ENCODE data around the gene CT55.
A peak's percentile ranks its signal among the peaks of the same experiment; 100 is the strongest.

The CT55 gene

DNA sequence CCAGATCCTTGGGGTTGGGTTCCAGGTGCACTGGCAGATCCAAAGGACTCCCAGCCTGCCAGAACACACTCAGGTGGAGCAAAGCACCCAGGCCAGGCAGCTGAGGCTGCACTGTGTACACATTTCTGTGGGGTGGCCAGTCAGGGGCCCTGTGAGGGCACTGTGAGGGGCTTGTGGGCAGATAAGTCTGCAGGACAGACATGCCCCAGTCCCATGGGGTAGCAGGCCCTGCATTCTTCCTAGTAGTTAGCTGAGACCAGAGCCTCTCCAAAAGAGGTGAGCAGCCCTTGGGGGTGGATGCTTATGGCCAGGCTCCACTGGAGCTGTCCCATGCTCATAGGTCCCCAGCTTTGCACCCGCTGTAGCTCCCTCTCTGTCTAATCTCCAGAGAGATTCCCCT lies 58.5 kb downstream of the CT55 start:
- TF ChIP-seq, protein P1, sequence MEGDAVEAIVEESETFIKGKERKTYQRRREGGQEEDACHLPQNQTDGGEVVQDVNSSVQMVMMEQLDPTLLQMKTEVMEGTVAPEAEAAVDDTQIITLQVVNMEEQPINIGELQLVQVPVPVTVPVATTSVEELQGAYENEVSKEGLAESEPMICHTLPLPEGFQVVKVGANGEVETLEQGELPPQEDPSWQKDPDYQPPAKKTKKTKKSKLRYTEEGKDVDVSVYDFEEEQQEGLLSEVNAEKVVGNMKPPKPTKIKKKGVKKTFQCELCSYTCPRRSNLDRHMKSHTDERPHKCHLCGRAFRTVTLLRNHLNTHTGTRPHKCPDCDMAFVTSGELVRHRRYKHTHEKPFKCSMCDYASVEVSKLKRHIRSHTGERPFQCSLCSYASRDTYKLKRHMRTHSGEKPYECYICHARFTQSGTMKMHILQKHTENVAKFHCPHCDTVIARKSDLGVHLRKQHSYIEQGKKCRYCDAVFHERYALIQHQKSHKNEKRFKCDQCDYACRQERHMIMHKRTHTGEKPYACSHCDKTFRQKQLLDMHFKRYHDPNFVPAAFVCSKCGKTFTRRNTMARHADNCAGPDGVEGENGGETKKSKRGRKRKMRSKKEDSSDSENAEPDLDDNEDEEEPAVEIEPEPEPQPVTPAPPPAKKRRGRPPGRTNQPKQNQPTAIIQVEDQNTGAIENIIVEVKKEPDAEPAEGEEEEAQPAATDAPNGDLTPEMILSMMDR (IDR thresholded peaks at IDR 0.05), result no peak
- no peak for TF ChIP-seq ZFX (IDR thresholded peaks at IDR 0.05; ENCODE audit: borderline replicate concordance)
- H3K27ac ChIP-seq, result no peak overlapping the region

DNA sequence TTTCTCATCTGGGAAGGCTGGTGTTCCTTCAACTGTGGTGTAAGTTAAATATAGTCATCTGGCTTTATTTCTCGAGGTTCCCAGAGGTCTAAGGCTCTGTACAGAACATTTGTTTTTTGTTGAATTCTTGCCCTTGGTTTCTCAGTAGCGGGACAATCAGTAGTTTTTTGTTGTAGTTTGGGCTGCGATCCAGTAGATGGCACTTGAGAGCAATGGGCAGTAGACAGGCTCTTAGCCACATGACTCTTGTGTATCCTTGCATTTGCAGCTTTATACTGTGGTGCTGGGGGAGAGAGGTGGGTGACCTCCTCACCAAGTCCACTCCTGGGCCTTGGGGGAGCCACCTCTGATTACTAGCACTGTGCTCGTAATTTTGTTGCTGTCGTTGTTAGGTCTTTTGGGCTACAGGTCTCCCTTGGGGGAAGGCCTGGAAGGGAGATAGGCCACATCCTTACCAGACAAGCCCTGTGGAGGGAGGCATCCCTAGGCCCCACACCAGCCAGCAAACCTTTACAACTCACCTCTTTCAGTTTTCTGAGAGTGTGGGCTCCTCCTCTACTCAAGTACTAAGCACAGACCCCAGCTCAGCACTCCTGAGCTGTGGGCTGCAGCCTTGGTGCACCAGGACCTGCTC lies 59.0 kb downstream of the CT55 start:
- no peak overlapping the region for H3K27ac ChIP-seq
- no peak for TF ChIP-seq ZFX (IDR thresholded peaks at IDR 0.05; ENCODE audit: borderline replicate concordance)
- TF ChIP-seq, protein P1 (IDR thresholded peaks at IDR 0.05), result peak; percentile 72

DNA sequence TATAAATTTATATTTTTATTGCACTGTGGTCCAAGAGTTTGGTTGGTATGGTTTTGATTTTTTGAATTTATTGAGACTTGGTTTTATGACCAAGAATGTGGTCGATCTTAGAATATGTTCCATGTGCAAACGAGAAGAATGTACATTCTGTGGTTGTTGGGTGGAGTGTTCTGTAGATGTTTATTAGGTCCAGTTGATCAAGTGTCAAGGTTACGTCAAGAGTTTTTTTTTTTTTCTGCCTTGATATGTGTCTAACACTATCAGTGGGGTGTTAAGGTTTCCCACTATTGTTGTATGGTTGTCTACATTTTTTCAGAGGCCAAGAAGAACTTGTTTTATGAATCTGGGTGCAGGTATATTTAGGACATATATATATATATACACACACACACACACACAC lies 61.6 kb downstream of the CT55 start:
- no peak overlapping the region for H3K27ac ChIP-seq
- TF ChIP-seq, protein P1 (IDR thresholded peaks at IDR 0.05), result no peak
- no peak for TF ChIP-seq ZFX (IDR thresholded peaks at IDR 0.05; ENCODE audit: borderline replicate concordance)

Data from 22Rv1 (cell line).